Measurements from ENCODE around the gene RNF14. TPM values are rescaled to one million over a fixed set of nuclear protein-coding genes. Genes with fewer than 3 reads are reported as not detected.

RNF14 gene
- total and polyA plus RNA-seq, 8 donors, result 39.8 to 54.6 (median 48.5) TPM

GRCh38 chr5:142000704-142001484, 32.0 kb downstream of the RNF14 start:
- no peak overlapping the region for H3K27ac ChIP-seq
- intact Hi-C loops (cut with DNase I), result no loop called here
- ATAC-seq (no peak), DNase-seq (no peak)
- H3K4me1 ChIP-seq, result no peaks in the 10 kb centered on the region
- no peaks in the 10 kb centered on the region for H3K9me3 ChIP-seq
- H3K27me3 ChIP-seq, result no peaks in the 10 kb centered on the region
- no peak for TF ChIP-seq CTCF (IDR thresholded peaks at IDR 0.05)
- peaks cover 0 to 75% of the 10 kb centered on the region in 2 donors for H3K36me3 ChIP-seq
- no peak overlapping the region for H3K4me3 ChIP-seq

- Histone ChIP-seq H3K27ac (no peak overlapping the region), H3K36me3 (peaks cover 0 to 92% of the 10 kb centered on the region in 2 donors), H3K4me1 (peaks cover 0 to 8% of the 10 kb centered on the region in 2 donors), H3K9me3 (no peaks in the 10 kb centered on the region), H3K4me3 (no peak overlapping the region), H3K27me3 (no peaks in the 10 kb centered on the region)
- TF ChIP-seq CTCF (IDR thresholded peaks at IDR 0.05), result no peak
- DNase-seq (no peak), ATAC-seq (no peak)
- intact Hi-C loops (cut with DNase I), result no loop called here
Measured at GRCh38 chr5:142003266-142003800, 34.4 kb downstream of the RNF14 start.

GRCh38 chr5:142006363-142007236, 37.7 kb downstream of the RNF14 start:
- Histone ChIP-seq H3K4me1 (peaks cover 0 to 11% of the 10 kb centered on the region in 2 donors), H3K4me3 (no peak overlapping the region), H3K9me3 (no peaks in the 10 kb centered on the region), H3K27me3 (no peaks in the 10 kb centered on the region), H3K27ac (peak overlapping the region in 1 of 2 donors; percentile 33), H3K36me3 (peaks cover 0 to 74% of the 10 kb centered on the region in 2 donors)
- TF ChIP-seq CTCF (IDR thresholded peaks at IDR 0.05), result no peak
- DNase-seq (no peak), ATAC-seq (no peak)
- intact Hi-C loops (cut with DNase I), result no loop called here

- Histone ChIP-seq H3K27me3 (no peaks in the 10 kb centered on the region), H3K36me3 (peaks cover 0 to 68% of the 10 kb centered on the region in 2 donors), H3K4me3 (no peak overlapping the region), H3K27ac (peak overlapping the region in 1 of 2 donors; percentile 33), H3K4me1 (peaks cover 0 to 17% of the 10 kb centered on the region in 2 donors), H3K9me3 (no peaks in the 10 kb centered on the region)
- no peak for TF ChIP-seq CTCF (IDR thresholded peaks at IDR 0.05)
- DNase-seq (no peak), ATAC-seq (no peak)
- intact Hi-C loops (cut with DNase I), result no loop called here
Measured at GRCh38 chr5:142007237-142007544, 38.3 kb downstream of the RNF14 start.

- no peak for DNase-seq
- Histone ChIP-seq H3K27ac (no peak overlapping the region), H3K4me3 (no peak overlapping the region), H3K27me3 (no peaks in the 10 kb centered on the region), H3K9me3 (no peaks in the 10 kb centered on the region), H3K36me3 (peaks cover 0 to 52% of the 10 kb centered on the region in 2 donors), H3K4me1 (peaks cover 0 to 27% of the 10 kb centered on the region in 2 donors)
- no peak for ATAC-seq
- no peak for TF ChIP-seq CTCF (IDR thresholded peaks at IDR 0.05)
- intact Hi-C loops (cut with DNase I), result no loop called here
Measured at GRCh38 chr5:142008813-142009212, 39.9 kb downstream of the RNF14 start.

Measured in left lung (tissue), 10 donors.